Activated CD4-positive, alpha-beta T cell treated with anti-CD3 and anti-CD28 coated beads, Interleukin-2, amount 50 U/mL, for 24 hours (primary cell): Measurements from ENCODE around the gene MCF2L2.

Source experiments
- DNase-seq, 2 donors: peaks; one replicate each; pipeline ENCODE4 v3.0.0-alpha.2; 2020; ENCODE audit warnings: low read depth in 1 of 2, low spot score in 1 of 2

MCF2L2 gene

GRCh38 chr3:183298701-183299153 is 129.7 kb downstream of the MCF2L2 start:
- no peak for DNase-seq

GRCh38 chr3:183296944-183297343 is 131.5 kb downstream of the MCF2L2 start:
- no peak for DNase-seq

- DNase-seq: no peak
Observed at GRCh38 chr3:183295211-183295610, 133.2 kb downstream of the MCF2L2 start.

- DNase-seq: no peak
Observed at GRCh38 chr3:183293966-183294365, 134.5 kb downstream of the MCF2L2 start.

GRCh38 chr3:183291497-183292031 is 136.9 kb downstream of the MCF2L2 start:
- DNase-seq: no peak

- no peak for DNase-seq
Observed at GRCh38 chr3:183290216-183290615, 138.2 kb downstream of the MCF2L2 start.

- DNase-seq: no peak
Observed at GRCh38 chr3:183288117-183288516, 140.3 kb downstream of the MCF2L2 start.

GRCh38 chr3:183287301-183287971 is 141.0 kb downstream of the MCF2L2 start:
- DNase-seq: no peak

GRCh38 chr3:183285828-183286457 is 142.5 kb downstream of the MCF2L2 start:
- DNase-seq: peak; percentile 80 to 95

GRCh38 chr3:183285318-183285717 is 143.1 kb downstream of the MCF2L2 start:
- DNase-seq: no peak

- DNase-seq: no peak
Observed at GRCh38 chr3:183284570-183284969, 143.8 kb downstream of the MCF2L2 start.

- DNase-seq: no peak
Observed at GRCh38 chr3:183283886-183284285, 144.5 kb downstream of the MCF2L2 start.

GRCh38 chr3:183281126-183281797 is 147.2 kb downstream of the MCF2L2 start:
- DNase-seq: no peak

- no peak for DNase-seq
Observed at GRCh38 chr3:183279371-183279770, 149.0 kb downstream of the MCF2L2 start.

GRCh38 chr3:183278479-183279088 is 149.8 kb downstream of the MCF2L2 start:
- no peak for DNase-seq

- no peak for DNase-seq
Observed at GRCh38 chr3:183277260-183277659, 151.2 kb downstream of the MCF2L2 start.

GRCh38 chr3:183275937-183276336 is 152.5 kb downstream of the MCF2L2 start:
- DNase-seq: no peak

GRCh38 chr3:183275418-183275817 is 153.0 kb downstream of the MCF2L2 start:
- DNase-seq: no peak

GRCh38 chr3:183274609-183275008 is 153.8 kb downstream of the MCF2L2 start:
- DNase-seq: no peak

GRCh38 chr3:183272791-183273190 is 155.6 kb downstream of the MCF2L2 start:
- DNase-seq: no peak

GRCh38 chr3:183272142-183272541 is 156.3 kb downstream of the MCF2L2 start:
- no peak for DNase-seq

- no peak for DNase-seq
Observed at GRCh38 chr3:183270344-183270743, 158.1 kb downstream of the MCF2L2 start.
